Neuronal stem cell (in vitro differentiated cells): Measurements from ENCODE around the gene YEATS2.
A peak's percentile ranks its signal among the peaks of the same experiment; 100 is the strongest.

Experiments
- DNase-seq: peaks from one replicate; pipeline ENCODE4 v3.0.0-alpha.2; 2013; ENCODE audit warnings: low spot score
- H2AFZ ChIP-seq: one replicate; pipeline ENCODE4 v1.6.1; 2013; ENCODE audit warnings: mild to moderate bottlenecking, low read length, inconsistent platforms
- H2AK5ac ChIP-seq: 2 replicates; pipeline ENCODE4 v1.6.1; 2013; ENCODE audit warnings: low read depth, mild to moderate bottlenecking, inconsistent platforms, low read length, moderate library complexity, mixed read lengths
- H2BK120ac ChIP-seq: 2 replicates; pipeline ENCODE4 v1.6.1; 2013; ENCODE audit warnings: low read depth, mild to moderate bottlenecking, inconsistent platforms, low read length, moderate library complexity, mixed read lengths
- H2BK12ac ChIP-seq: one replicate; pipeline ENCODE4 v1.6.1; 2013; ENCODE audit warnings: low read length, inconsistent platforms
- H2BK15ac ChIP-seq: 2 replicates; pipeline ENCODE4 v1.6.1; 2013; ENCODE audit warnings: mild to moderate bottlenecking, low read length, inconsistent platforms, mixed read lengths
- H2BK5ac ChIP-seq: one replicate; pipeline ENCODE4 v1.6.1; 2013; ENCODE audit warnings: inconsistent platforms, mild to moderate bottlenecking, low read length, moderate library complexity
- H3K14ac ChIP-seq: one replicate; pipeline ENCODE4 v1.6.1; 2013; ENCODE audit warnings: low read length, inconsistent platforms
- H3K18ac ChIP-seq: 2 replicates; pipeline ENCODE4 v1.6.1; 2013; ENCODE audit warnings: low read length, inconsistent platforms
- H3K23ac ChIP-seq: 2 replicates; pipeline ENCODE4 v1.6.1; 2013; ENCODE audit warnings: low read depth, mild to moderate bottlenecking, mixed read lengths, low read length, inconsistent platforms; ENCODE audit not compliant: poor library complexity
- H3K27ac ChIP-seq: replicated peaks from 3 replicates; pipeline ENCODE4 v1.5.1; 2013; ENCODE audit warnings: low read length, inconsistent platforms
- H3K27me3 ChIP-seq, 3 experiments: 2 replicates each; pipeline ENCODE4 v1.6.1; 2013; ENCODE audit warnings: low read length in 3 of 3, mild to moderate bottlenecking in 2 of 3, inconsistent platforms in 1 of 3, low read depth in 1 of 3, mixed read lengths in 1 of 3, moderate library complexity in 1 of 3; ENCODE audit not compliant: control insufficient read depth in 3 of 3, insufficient read depth in 3 of 3
- H3K36me3 ChIP-seq, 2 donors: replicated peaks in 1 of 2; 2 replicates each; pipeline ENCODE4 v1.6.1; 2013; ENCODE audit warnings: low read length in 2 of 2; ENCODE audit not compliant: control insufficient read depth in 2 of 2, insufficient read depth in 2 of 2
- H3K4ac ChIP-seq: 2 replicates; pipeline ENCODE4 v1.6.1; 2013; ENCODE audit warnings: inconsistent platforms, mild to moderate bottlenecking, low read length, moderate library complexity
- H3K4me1 ChIP-seq, 2 donors: 1 replicate in 1 of 2; 2 replicates in 1 of 2; pipeline ENCODE4 v1.6.1; 2013; ENCODE audit warnings: low read length in 2 of 2, low read depth in 1 of 2; ENCODE audit not compliant: control insufficient read depth in 2 of 2, insufficient read depth in 1 of 2
- H3K4me2 ChIP-seq: one replicate; pipeline ENCODE4 v1.6.1; 2013; ENCODE audit warnings: mild to moderate bottlenecking, low read length, inconsistent platforms; ENCODE audit not compliant: insufficient read depth, poor library complexity, severe bottlenecking
- H3K4me3 ChIP-seq, 2 donors: 2 replicates each; pipeline ENCODE4 v1.5.1; 2013; ENCODE audit warnings: low read length in 2 of 2, mild to moderate bottlenecking in 2 of 2, inconsistent platforms in 1 of 2, moderate library complexity in 1 of 2
- H3K79me1 ChIP-seq: one replicate; pipeline ENCODE4 v1.6.1; 2013; ENCODE audit warnings: low read depth, mild to moderate bottlenecking, inconsistent platforms, low read length, moderate library complexity
- H3K9ac ChIP-seq: one replicate; pipeline ENCODE4 v1.6.1; 2013; ENCODE audit warnings: mild to moderate bottlenecking, low read depth, low read length, inconsistent platforms; ENCODE audit not compliant: poor library complexity
- H3K9me3 ChIP-seq, 2 donors: replicated peaks in 1 of 2; 2 replicates each; pipeline versions ENCODE3 to v1.6.1; 2013; ENCODE audit warnings: low read length in 2 of 2, mild to moderate bottlenecking in 2 of 2, inconsistent platforms in 1 of 2, low read depth in 1 of 2, mixed read lengths in 1 of 2, moderate library complexity in 1 of 2; ENCODE audit not compliant: control insufficient read depth in 2 of 2, insufficient read depth in 1 of 2
- H4K8ac ChIP-seq: one replicate; pipeline ENCODE4 v1.6.1; 2013; ENCODE audit warnings: low read depth, mild to moderate bottlenecking, inconsistent platforms, low read length, moderate library complexity
- H4K91ac ChIP-seq: one replicate; pipeline ENCODE4 v1.6.1; 2013; ENCODE audit warnings: low read length, low read depth, mild to moderate bottlenecking, inconsistent platforms; ENCODE audit not compliant: poor library complexity
- WGBS, 2 donors: extraction: QIAGEN DNeasy Blood & Tissue Kit; methylation state at CpG; one replicate each; pipeline ENCODE4 v1.1.7; 2013; ENCODE audit warnings: missing lambda C conversion rate in 2 of 2, mixed read lengths in 1 of 2; ENCODE audit not compliant: insufficient read length in 2 of 2, insufficient replicate concordance in 1 of 2; ENCODE audit errors: extremely low coverage in 2 of 2; 5-methylcytosine and 5-hydroxymethylcytosine counted together

The YEATS2 gene

GRCh38 chr3:183695569-183696364 lies 1.8 kb upstream of the YEATS2 start:
- Histone ChIP-seq H2BK5ac (no peak overlapping the region), H2BK120ac (no peak overlapping the region), H2AFZ (no peak overlapping the region), H3K4ac (no peak overlapping the region), H2BK15ac (no peak overlapping the region), H3K36me3 (no peaks in the 10 kb centered on the region), H3K79me1 (peaks cover 5% of the 10 kb centered on the region), H3K18ac (no peak overlapping the region), H3K9ac (no peak overlapping the region), H3K4me3 (no peak overlapping the region), H3K14ac (no peak overlapping the region), H3K9me3 (no peaks in the 10 kb centered on the region), H2AK5ac (peak overlapping the region; percentile 6), H4K91ac (no peak overlapping the region), H3K23ac (no peak overlapping the region), H3K27ac (no peak overlapping the region), H4K8ac (no peak overlapping the region), H3K4me1 (peaks cover 4 to 5% of the 10 kb centered on the region in 2 donors), H3K27me3 (peaks cover 0 to 3% (median 0%) of the 10 kb centered on the region in 3 experiments), H2BK12ac (peak overlapping the region; percentile 65), H3K4me2 (no peak overlapping the region)
- no CpG with 5 or more reads among the region's 7 CpGs for WGBS, 2 donors
- DNase-seq = no peak

DNA sequence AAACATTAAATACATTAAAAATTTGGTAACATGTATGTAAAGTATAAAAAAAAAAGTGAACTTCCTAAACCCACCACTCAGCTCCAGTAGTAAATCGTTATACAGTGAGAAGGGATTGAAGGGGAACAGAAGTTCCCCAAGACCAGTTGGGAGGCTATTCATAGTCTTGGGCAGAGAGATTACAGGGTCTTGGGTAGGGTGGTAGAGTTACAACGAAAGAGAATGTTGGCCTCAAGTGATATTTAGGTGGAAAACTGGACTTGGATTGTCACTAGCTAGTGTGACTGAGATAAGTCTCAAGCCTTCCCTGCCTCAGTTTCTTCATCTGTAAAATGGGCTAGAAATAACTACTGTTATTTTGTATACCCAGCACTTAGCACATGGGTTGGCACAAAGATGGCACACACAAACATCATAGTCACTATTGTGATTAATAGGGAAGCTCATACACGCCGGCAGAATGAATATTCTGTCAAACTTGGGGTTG lies 431 bp upstream of the YEATS2 start:
- no peak overlapping the region for H3K4ac ChIP-seq
- peaks cover 5% of the 10 kb centered on the region for H3K79me1 ChIP-seq
- WGBS, 2 donors = no CpG with 5 or more reads among the region's 4 CpGs
- no peak overlapping the region for H2AK5ac ChIP-seq
- H4K91ac ChIP-seq = no peak overlapping the region
- peaks cover 0 to 5% of the 10 kb centered on the region in 2 donors for H3K9me3 ChIP-seq
- DNase-seq = no peak
- no peak overlapping the region for H2BK5ac ChIP-seq
- H3K9ac ChIP-seq = no peak overlapping the region
- no peak overlapping the region for H2BK15ac ChIP-seq
- peak overlapping the region; percentile 95 for H2AFZ ChIP-seq
- H3K4me1 ChIP-seq = peaks cover 4 to 5% of the 10 kb centered on the region in 2 donors
- H3K27me3 ChIP-seq = peaks cover 0 to 3% (median 0%) of the 10 kb centered on the region in 3 experiments
- H2BK12ac ChIP-seq = no peak overlapping the region
- no peak overlapping the region for H4K8ac ChIP-seq
- H3K4me3 ChIP-seq = peak overlapping the region; percentile 64 to 95
- no peak overlapping the region for H3K27ac ChIP-seq
- H3K23ac ChIP-seq = no peak overlapping the region
- H3K4me2 ChIP-seq = no peak overlapping the region
- H3K18ac ChIP-seq = no peak overlapping the region
- no peak overlapping the region for H3K14ac ChIP-seq
- no peak overlapping the region for H2BK120ac ChIP-seq
- peaks cover 4 to 13% of the 10 kb centered on the region in 2 donors for H3K36me3 ChIP-seq

DNA sequence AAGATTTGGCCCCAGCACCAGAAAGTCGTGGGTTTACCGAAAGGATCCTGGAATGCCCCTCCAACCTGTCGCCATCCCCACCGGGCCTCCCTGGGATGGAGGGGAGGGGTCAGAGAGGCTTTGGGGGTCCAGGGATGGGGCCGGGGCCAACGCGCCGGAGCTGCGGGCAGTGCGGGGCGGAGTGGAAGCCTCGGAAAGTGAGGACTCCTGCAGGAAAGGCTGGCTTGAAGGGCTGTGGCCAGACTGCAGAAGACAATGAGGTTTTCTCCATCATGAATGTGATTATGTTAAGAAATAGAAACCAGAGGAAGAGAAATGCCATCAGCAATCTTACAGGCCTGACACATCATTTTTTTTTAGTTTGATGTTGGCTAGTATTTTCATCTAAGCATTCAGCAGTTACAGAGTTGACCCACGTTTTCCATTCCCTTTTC lies 738 bp downstream of the YEATS2 start:
- peak overlapping the region; percentile 79 for H3K27ac ChIP-seq

DNA sequence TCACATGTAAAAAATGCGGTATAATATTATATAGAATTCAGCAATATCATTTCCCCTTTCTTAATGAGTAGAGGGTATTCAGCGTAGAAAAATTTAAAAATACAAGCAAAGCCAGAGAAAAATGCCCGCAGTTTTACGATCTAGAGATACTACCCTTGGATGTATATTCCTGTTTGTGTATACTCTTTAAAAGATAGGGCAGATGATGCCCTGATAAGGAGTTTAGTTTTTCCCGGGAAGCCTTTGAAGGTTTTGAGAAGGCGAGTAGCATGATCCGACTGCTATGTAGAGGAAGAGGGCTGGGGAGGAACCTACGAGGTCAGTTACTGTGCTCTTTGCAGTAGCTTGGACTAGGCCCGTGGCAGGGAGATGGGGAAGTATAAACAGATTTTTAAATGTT lies 1.2 kb downstream of the YEATS2 start:
- H3K4ac ChIP-seq = no peak overlapping the region
- DNase-seq = no peak
- H2AK5ac ChIP-seq = no peak overlapping the region
- no peak overlapping the region for H3K9ac ChIP-seq
- peaks cover 0 to 3% (median 0%) of the 10 kb centered on the region in 3 experiments for H3K27me3 ChIP-seq
- H3K4me1 ChIP-seq = peaks cover 4 to 5% of the 10 kb centered on the region in 2 donors
- peak overlapping the region; percentile 93 to 95 for H3K4me3 ChIP-seq
- no peak overlapping the region for H3K27ac ChIP-seq
- H2BK12ac ChIP-seq = no peak overlapping the region
- peak overlapping the region; percentile 95 for H2AFZ ChIP-seq
- no peak overlapping the region for H3K23ac ChIP-seq
- no CpG with 5 or more reads among the region's 9 CpGs for WGBS, 2 donors
- H3K36me3 ChIP-seq = peaks cover 4 to 19% of the 10 kb centered on the region in 2 donors
- no peak overlapping the region for H3K14ac ChIP-seq
- H2BK120ac ChIP-seq = no peak overlapping the region
- no peak overlapping the region for H2BK5ac ChIP-seq
- no peak overlapping the region for H2BK15ac ChIP-seq
- H3K4me2 ChIP-seq = peak overlapping the region; percentile 60
- H4K8ac ChIP-seq = no peak overlapping the region
- peaks cover 5% of the 10 kb centered on the region for H3K79me1 ChIP-seq
- no peak overlapping the region for H4K91ac ChIP-seq
- no peak overlapping the region for H3K18ac ChIP-seq
- peaks cover 0 to 5% of the 10 kb centered on the region in 2 donors for H3K9me3 ChIP-seq

More for the DNA sequence above, 738 bp downstream of the YEATS2 start:
- peak; percentile 46 for DNase-seq
- Histone ChIP-seq H3K14ac (no peak overlapping the region), H3K18ac (peak overlapping the region; percentile 99), H4K91ac (no peak overlapping the region), H3K4me3 (peak overlapping the region; percentile 93 to 95), H3K36me3 (peaks cover 4 to 19% of the 10 kb centered on the region in 2 donors), H3K9me3 (peaks cover 0 to 5% of the 10 kb centered on the region in 2 donors), H3K4me2 (peak overlapping the region; percentile 41), H3K79me1 (peaks cover 5% of the 10 kb centered on the region), H2AK5ac (peak overlapping the region; percentile 98), H2BK12ac (no peak overlapping the region), H3K4me1 (peaks cover 4 to 5% of the 10 kb centered on the region in 2 donors), H2BK5ac (peak overlapping the region; percentile 97), H3K27me3 (peaks cover 0 to 3% (median 0%) of the 10 kb centered on the region in 3 experiments), H2AFZ (peak overlapping the region; percentile 95), H3K9ac (peak overlapping the region; percentile 91), H4K8ac (no peak overlapping the region), H2BK15ac (peak overlapping the region; percentile 90), H2BK120ac (peak overlapping the region; percentile 88), H3K23ac (peak overlapping the region; percentile 95), H3K4ac (peak overlapping the region; percentile 56)
- no CpG with 5 or more reads among the region's 13 CpGs for WGBS, 2 donors
